SW 1271 (cell line): ENCODE measurements around the gene CNOT11.
"Not testable (repeated sequence)": the region's sequence is repeated elsewhere in the genome, so short reads cannot be mapped to it uniquely, and the experiment has no call there.

ENCODE experiments used
- DNase-seq, 2 experiments: peaks; one replicate each; lab custom pipeline; 2025; lab: John Stamatoyannopoulos, UW

Gene CNOT11

GRCh38 chr2:101310090-101310833 is 57.6 kb downstream of the CNOT11 start:
- DNase-seq: no peak

GRCh38 chr2:101310834-101311695 is 58.4 kb downstream of the CNOT11 start:
- DNase-seq: no peak

GRCh38 chr2:101311696-101312017 is 59.0 kb downstream of the CNOT11 start:
- no peak for DNase-seq

GRCh38 chr2:101316568-101316967 is 63.9 kb downstream of the CNOT11 start:
- not testable (repeated sequence) for DNase-seq
